EL (cell line): ENCODE results near the gene ABCE1.

Experiments used
- DNase-seq: peaks from one replicate; pipeline ENCODE4 v3.0.0-alpha.2; 2016

The ABCE1 gene

DNA sequence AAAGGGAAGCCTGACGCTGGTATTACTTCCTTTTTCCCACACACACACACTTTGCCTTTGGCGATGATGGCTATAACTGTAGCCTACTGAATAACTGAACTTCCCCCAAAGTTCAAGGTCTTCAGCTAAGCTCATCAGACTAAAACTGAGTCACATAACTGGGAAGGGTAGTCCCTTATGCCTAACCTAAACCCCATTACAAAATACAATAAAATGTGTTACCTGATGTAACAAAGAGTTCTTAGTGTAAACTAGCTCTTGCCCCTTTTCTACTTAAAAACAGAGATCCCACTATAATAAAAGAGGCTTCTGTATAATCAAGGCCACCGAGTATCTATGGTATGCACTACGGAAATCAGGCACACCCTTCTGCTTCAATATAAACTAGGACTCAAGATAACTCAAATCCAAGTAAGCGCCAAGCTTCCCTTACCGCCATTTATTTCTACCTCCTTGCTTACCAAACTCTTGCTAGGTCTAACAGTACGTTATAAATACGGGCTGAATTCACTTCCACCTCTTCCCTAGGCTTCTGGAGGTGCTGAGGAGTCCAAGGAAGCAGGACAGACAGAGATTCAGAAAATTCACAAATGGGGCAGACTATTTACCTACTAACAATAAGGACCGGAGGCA, 79.9 kb downstream of the ABCE1 start:
- DNase-seq = peak; percentile 22

DNA sequence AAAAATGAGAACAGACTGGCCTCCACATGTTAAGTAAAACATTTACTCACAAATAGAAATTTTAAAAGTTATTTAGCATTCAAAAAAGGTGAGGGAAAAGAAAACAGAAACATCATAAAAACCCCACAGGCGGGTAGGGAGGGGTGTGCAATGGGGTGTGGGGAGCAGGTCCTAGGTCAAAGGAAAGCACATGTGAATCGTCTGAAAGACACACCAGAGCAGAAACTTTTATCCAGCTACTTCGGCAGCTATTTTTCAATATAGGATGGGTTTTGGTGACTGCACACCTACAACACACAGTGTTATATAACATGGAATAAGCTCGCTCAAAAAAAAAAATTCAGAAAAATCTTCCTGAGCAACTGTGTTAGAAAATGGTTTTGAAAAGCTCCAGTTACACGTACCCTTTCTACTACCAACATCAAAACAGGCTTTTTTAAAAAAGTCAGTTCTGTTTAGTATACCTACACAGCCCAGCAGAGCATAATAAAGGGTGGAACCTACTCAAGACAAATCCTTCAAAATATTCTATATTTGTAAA, 80.7 kb downstream of the ABCE1 start:
- DNase-seq = no peak
